ENCODE data around the gene FAAP100. TPM values are rescaled to one million over a fixed set of nuclear protein-coding genes. Genes with fewer than 3 reads are reported as not detected.

The FAAP100 gene
- polyA plus RNA-seq, 1 of the 3 experiments (the other 2 are of a cell fraction) = 18.9 TPM

DNA sequence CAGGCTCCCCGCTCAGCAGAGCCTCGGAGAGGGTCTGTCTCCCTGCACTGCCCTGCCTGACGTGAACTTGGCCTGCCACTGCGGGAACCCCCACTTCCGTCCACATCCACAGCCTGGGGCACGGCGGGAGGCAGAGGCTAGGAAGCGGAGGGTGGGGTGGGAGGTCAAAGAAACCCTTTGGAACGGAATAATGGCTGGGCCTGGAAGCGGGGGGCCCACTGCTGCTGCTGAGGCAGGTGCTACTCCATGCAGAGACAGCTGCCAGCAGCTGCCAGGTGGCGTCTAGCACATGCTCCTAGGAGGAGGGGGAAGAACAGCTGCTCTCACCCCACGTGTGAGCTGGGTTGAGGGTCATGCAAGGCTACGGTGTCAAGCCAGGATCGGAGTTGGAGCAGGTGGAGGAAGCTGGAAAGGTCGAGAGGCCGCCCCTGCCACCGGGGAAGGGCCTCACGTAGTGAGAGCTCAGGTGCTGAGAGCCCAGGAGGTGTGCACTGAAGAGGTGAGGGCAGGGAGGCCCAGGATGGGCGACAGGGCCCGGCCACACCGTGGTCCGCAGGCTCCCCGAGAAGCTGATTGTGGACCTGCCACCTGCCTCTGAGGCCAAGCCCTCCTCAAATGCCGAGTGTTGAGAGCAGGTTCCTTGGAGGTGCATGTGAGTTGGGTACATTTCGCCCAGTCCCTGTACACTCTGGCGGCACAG lies 14.1 kb downstream of the FAAP100 start:
- Histone ChIP-seq H4K20me1 (ENCODE audit: insufficient read depth) (peaks cover 9% of the 10 kb centered on the region; the same call in 1 of the 2 replicates), H3K4me1 (ENCODE audit: control insufficient read depth in 1 of 2, insufficient read depth in 2 of 2, low read depth in 1 of 2, low read length in 1 of 2) (peaks cover 0 to 35% of the 10 kb centered on the region in 2 experiments; a peak in 1 of 4 replicates), H3K27ac (ENCODE audit: low read depth in 2 of 2, low read length in 1 of 2) (no peak overlapping the region), H3K79me2 (ENCODE audit: insufficient read depth) (no peaks in the 10 kb centered on the region), H3K4me2 (no peak overlapping the region), H3K36me3 (replicated peaks in 1 of 2; ENCODE audit: control insufficient read depth in 1 of 2, insufficient read depth in 2 of 2, low read length in 1 of 2) (peaks cover 4 to 26% of the 10 kb centered on the region in 2 experiments), H3K4me3 (ENCODE audit: low read depth in 2 of 2, low read length in 1 of 2) (no peak overlapping the region), H2AFZ (ENCODE audit: low read depth) (no peak overlapping the region), H3K9me2 (no peaks in the 10 kb centered on the region), H3F3A (replicated peaks; ENCODE audit: insufficient read depth) (peaks cover 19% of the 10 kb centered on the region), H3K9me3 (no peaks in the 10 kb centered on the region), H3K9ac (no peak overlapping the region), H3K27me3 (ENCODE audit: insufficient read depth) (no peaks in the 10 kb centered on the region)
- TF ChIP-seq FOSL2 (IDR thresholded peaks at IDR 0.05; ENCODE audit: borderline replicate concordance, low read depth) (no peak), GATA2 (CRISPR knock-in tag; IDR thresholded peaks at IDR 0.05) (no peak), PBX3 (IDR thresholded peaks at IDR 0.05) (no peak), TAF1 (IDR thresholded peaks at IDR 0.05; ENCODE audit: borderline replicate concordance, low read depth, low read length) (no peak), IRF3 (IDR thresholded peaks at IDR 0.05; ENCODE audit: low read depth, low read length) (no peak), NFIC (IDR thresholded peaks at IDR 0.05; ENCODE audit: borderline replicate concordance) (no peak), TEAD4 (IDR thresholded peaks at IDR 0.05; ENCODE audit: borderline replicate concordance, insufficient read depth) (no peak), MXI1 (IDR thresholded peaks at IDR 0.05; ENCODE audit: low read depth, low read length) (no peak), CHD2 (IDR thresholded peaks at IDR 0.05; ENCODE audit: low read length, partially characterized antibody) (no peak), TCF12 (IDR thresholded peaks at IDR 0.05) (no peak), ELF1 (IDR thresholded peaks at IDR 0.05) (no peak), FOXM1 (IDR thresholded peaks at IDR 0.05; ENCODE audit: low read depth) (no peak), EZH2phosphoT487 (IDR thresholded peaks at IDR 0.05; ENCODE audit: borderline replicate concordance, low read depth) (no peak), YY1 (IDR thresholded peaks at IDR 0.05; ENCODE audit: low read depth) (no peak)
- TF ChIP-seq, protein P1, sequence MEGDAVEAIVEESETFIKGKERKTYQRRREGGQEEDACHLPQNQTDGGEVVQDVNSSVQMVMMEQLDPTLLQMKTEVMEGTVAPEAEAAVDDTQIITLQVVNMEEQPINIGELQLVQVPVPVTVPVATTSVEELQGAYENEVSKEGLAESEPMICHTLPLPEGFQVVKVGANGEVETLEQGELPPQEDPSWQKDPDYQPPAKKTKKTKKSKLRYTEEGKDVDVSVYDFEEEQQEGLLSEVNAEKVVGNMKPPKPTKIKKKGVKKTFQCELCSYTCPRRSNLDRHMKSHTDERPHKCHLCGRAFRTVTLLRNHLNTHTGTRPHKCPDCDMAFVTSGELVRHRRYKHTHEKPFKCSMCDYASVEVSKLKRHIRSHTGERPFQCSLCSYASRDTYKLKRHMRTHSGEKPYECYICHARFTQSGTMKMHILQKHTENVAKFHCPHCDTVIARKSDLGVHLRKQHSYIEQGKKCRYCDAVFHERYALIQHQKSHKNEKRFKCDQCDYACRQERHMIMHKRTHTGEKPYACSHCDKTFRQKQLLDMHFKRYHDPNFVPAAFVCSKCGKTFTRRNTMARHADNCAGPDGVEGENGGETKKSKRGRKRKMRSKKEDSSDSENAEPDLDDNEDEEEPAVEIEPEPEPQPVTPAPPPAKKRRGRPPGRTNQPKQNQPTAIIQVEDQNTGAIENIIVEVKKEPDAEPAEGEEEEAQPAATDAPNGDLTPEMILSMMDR (IDR thresholded peaks at IDR 0.05) = no peak
- TF ChIP-seq, protein P2, sequence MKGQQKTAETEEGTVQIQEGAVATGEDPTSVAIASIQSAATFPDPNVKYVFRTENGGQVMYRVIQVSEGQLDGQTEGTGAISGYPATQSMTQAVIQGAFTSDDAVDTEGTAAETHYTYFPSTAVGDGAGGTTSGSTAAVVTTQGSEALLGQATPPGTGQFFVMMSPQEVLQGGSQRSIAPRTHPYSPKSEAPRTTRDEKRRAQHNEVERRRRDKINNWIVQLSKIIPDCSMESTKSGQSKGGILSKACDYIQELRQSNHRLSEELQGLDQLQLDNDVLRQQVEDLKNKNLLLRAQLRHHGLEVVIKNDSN (IDR thresholded peaks at IDR 0.05; ENCODE audit: borderline replicate concordance, low read depth) = no peak
- TF ChIP-seq, protein P3, sequence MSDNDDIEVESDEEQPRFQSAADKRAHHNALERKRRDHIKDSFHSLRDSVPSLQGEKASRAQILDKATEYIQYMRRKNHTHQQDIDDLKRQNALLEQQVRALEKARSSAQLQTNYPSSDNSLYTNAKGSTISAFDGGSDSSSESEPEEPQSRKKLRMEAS (IDR thresholded peaks at IDR 0.05; ENCODE audit: low read depth) = no peak
- no peak for DNase-seq
- ChIA-PET CTCF (interaction anchor here (0.6 to 4.2 kb wide), 24 partner anchors 8 to 567 kb away, joined by 3 to 39 read pairs (median 4); partner anchors contain the start of genes ACTG1, FAAP100 and FSCN2), POLR2A (interaction anchor here (1.0 to 1.1 kb wide), 2 partner anchors 29 to 32 kb away, joined by 3 to 4 read pairs; no protein-coding TSS in a partner anchor)
- WGBS (ENCODE audit: low lambda C conversion rate) = 91% methylated on average over 21 of the region's 26 CpGs
